Measurements from ENCODE around the gene CREB5.

CREB5 gene

DNA sequence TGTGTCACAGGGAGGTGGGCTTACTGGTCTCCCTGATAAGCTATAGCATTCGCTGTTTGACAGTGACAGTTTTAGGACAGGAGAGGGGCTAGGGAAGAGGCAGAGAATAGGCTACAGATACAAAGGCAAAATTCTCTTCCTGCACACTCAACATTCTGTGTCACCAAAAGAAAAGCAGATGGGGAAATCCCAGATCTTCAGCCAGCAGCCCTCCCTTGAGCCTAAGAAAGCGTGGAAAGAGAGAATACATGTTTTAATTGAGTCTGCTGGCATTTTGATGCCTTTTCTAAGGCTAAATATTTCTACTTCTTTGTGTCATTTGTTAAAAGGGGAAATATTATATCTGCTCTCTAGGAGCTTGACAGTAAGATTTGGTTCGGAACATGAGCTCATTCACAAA is 298.8 kb downstream of the CREB5 start:
- ATAC-seq, result no peak
- no peak for TF ChIP-seq PPARA (CRISPR knock-in tag; IDR thresholded peaks at IDR 0.05; ENCODE audit: borderline replicate concordance)
- TF ChIP-seq GLIS3 (CRISPR knock-in tag; IDR thresholded peaks at IDR 0.05), result no peak
- TF ChIP-seq, protein P1, sequence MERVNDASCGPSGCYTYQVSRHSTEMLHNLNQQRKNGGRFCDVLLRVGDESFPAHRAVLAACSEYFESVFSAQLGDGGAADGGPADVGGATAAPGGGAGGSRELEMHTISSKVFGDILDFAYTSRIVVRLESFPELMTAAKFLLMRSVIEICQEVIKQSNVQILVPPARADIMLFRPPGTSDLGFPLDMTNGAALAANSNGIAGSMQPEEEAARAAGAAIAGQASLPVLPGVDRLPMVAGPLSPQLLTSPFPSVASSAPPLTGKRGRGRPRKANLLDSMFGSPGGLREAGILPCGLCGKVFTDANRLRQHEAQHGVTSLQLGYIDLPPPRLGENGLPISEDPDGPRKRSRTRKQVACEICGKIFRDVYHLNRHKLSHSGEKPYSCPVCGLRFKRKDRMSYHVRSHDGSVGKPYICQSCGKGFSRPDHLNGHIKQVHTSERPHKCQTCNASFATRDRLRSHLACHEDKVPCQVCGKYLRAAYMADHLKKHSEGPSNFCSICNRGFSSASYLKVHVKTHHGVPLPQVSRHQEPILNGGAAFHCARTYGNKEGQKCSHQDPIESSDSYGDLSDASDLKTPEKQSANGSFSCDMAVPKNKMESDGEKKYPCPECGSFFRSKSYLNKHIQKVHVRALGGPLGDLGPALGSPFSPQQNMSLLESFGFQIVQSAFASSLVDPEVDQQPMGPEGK (CRISPR knock-in tag; IDR thresholded peaks at IDR 0.05; ENCODE audit: borderline replicate concordance), result no peak
- TF ChIP-seq, protein P2, sequence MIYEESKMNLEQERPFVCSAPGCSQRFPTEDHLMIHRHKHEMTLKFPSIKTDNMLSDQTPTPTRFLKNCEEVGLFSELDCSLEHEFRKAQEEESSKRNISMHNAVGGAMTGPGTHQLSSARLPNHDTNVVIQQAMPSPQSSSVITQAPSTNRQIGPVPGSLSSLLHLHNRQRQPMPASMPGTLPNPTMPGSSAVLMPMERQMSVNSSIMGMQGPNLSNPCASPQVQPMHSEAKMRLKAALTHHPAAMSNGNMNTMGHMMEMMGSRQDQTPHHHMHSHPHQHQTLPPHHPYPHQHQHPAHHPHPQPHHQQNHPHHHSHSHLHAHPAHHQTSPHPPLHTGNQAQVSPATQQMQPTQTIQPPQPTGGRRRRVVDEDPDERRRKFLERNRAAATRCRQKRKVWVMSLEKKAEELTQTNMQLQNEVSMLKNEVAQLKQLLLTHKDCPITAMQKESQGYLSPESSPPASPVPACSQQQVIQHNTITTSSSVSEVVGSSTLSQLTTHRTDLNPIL (CRISPR knock-in tag; IDR thresholded peaks at IDR 0.05; ENCODE audit: low read depth), result no peak
- TF ChIP-seq TCF4 (CRISPR knock-in tag; IDR thresholded peaks at IDR 0.05; ENCODE audit: borderline replicate concordance), result no peak
- TF ChIP-seq ZFP3 (CRISPR knock-in tag; IDR thresholded peaks at IDR 0.05), result no peak
- TF ChIP-seq RARB (CRISPR knock-in tag; IDR thresholded peaks at IDR 0.05), result no peak
- TF ChIP-seq ZC3H10 (CRISPR knock-in tag; IDR thresholded peaks at IDR 0.05), result no peak
- no peak for TF ChIP-seq TOX (CRISPR knock-in tag; IDR thresholded peaks at IDR 0.05; ENCODE audit: borderline replicate concordance)
- TF ChIP-seq, protein P3, sequence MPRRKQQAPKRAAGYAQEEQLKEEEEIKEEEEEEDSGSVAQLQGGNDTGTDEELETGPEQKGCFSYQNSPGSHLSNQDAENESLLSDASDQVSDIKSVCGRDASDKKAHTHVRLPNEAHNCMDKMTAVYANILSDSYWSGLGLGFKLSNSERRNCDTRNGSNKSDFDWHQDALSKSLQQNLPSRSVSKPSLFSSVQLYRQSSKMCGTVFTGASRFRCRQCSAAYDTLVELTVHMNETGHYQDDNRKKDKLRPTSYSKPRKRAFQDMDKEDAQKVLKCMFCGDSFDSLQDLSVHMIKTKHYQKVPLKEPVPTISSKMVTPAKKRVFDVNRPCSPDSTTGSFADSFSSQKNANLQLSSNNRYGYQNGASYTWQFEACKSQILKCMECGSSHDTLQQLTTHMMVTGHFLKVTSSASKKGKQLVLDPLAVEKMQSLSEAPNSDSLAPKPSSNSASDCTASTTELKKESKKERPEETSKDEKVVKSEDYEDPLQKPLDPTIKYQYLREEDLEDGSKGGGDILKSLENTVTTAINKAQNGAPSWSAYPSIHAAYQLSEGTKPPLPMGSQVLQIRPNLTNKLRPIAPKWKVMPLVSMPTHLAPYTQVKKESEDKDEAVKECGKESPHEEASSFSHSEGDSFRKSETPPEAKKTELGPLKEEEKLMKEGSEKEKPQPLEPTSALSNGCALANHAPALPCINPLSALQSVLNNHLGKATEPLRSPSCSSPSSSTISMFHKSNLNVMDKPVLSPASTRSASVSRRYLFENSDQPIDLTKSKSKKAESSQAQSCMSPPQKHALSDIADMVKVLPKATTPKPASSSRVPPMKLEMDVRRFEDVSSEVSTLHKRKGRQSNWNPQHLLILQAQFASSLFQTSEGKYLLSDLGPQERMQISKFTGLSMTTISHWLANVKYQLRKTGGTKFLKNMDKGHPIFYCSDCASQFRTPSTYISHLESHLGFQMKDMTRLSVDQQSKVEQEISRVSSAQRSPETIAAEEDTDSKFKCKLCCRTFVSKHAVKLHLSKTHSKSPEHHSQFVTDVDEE (CRISPR knock-in tag; IDR thresholded peaks at IDR 0.05), result no peak
- TF ChIP-seq SNAI2 (CRISPR knock-in tag; IDR thresholded peaks at IDR 0.05), result no peak
- TF ChIP-seq CSDC2 (CRISPR knock-in tag; IDR thresholded peaks at IDR 0.05), result no peak
- TF ChIP-seq ESRRG (CRISPR knock-in tag; IDR thresholded peaks at IDR 0.05), result no peak
- TF ChIP-seq, protein P4, sequence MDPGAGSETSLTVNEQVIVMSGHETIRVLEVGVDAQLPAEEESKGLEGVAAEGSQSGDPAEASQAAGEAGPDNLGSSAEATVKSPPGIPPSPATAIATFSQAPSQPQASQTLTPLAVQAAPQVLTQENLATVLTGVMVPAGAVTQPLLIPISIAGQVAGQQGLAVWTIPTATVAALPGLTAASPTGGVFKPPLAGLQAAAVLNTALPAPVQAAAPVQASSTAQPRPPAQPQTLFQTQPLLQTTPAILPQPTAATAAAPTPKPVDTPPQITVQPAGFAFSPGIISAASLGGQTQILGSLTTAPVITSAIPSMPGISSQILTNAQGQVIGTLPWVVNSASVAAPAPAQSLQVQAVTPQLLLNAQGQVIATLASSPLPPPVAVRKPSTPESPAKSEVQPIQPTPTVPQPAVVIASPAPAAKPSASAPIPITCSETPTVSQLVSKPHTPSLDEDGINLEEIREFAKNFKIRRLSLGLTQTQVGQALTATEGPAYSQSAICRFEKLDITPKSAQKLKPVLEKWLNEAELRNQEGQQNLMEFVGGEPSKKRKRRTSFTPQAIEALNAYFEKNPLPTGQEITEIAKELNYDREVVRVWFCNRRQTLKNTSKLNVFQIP (CRISPR knock-in tag; IDR thresholded peaks at IDR 0.05; ENCODE audit: borderline replicate concordance, low read depth), result no peak
- TF ChIP-seq ZNF8 (CRISPR knock-in tag; IDR thresholded peaks at IDR 0.05), result no peak
- no peak for TF ChIP-seq OSR1 (CRISPR knock-in tag; IDR thresholded peaks at IDR 0.05)

DNA sequence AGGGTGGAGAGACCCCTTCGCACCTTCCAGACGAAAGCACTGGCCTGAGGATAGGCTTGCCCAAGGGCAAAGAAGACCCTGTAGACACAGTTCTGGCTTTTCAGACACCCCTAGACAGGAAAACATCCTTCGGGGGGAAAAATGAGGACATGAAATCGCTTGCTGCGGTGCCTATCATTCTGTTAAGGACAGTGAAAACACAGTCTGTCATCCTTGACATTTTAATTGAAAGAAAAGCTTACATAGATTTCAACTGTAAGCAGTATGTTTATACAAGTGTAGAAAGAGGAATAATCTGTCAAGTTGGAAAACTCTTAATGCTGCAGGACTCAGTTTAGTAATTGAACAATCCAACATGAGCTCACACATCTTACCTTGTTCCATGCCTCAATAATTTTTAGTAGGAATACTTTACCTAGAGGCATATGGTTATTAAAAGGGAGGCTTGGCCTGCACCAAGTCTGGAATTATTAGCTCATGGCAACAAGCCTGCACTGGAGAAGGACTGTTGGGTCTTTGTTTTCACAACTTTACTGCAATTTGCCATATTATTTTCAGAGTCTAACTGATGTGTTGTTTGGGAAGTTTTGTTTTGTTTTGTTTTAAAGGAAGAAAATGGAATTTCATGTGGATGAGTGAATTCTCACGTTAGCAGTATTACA is 302.3 kb downstream of the CREB5 start:
- TF ChIP-seq, protein P2 (CRISPR knock-in tag; IDR thresholded peaks at IDR 0.05; ENCODE audit: low read depth), result no peak
- TF ChIP-seq BACH2 (CRISPR knock-in tag; IDR thresholded peaks at IDR 0.05; ENCODE audit: borderline replicate concordance), result no peak
- no peak for TF ChIP-seq OSR1 (CRISPR knock-in tag; IDR thresholded peaks at IDR 0.05)
- no peak for TF ChIP-seq GLIS3 (CRISPR knock-in tag; IDR thresholded peaks at IDR 0.05)
- TF ChIP-seq ESRRG (CRISPR knock-in tag; IDR thresholded peaks at IDR 0.05), result no peak
- TF ChIP-seq ZNF565 (CRISPR knock-in tag; conservative IDR thresholded peaks at IDR 0.05; ENCODE audit: low read depth), result no peak
- no peak for TF ChIP-seq PPARA (CRISPR knock-in tag; IDR thresholded peaks at IDR 0.05; ENCODE audit: borderline replicate concordance)
- no peak for TF ChIP-seq ZFP30 (CRISPR knock-in tag; IDR thresholded peaks at IDR 0.05)
- TF ChIP-seq ZFP3 (CRISPR knock-in tag; IDR thresholded peaks at IDR 0.05), result no peak
- ATAC-seq, result no peak

DNA sequence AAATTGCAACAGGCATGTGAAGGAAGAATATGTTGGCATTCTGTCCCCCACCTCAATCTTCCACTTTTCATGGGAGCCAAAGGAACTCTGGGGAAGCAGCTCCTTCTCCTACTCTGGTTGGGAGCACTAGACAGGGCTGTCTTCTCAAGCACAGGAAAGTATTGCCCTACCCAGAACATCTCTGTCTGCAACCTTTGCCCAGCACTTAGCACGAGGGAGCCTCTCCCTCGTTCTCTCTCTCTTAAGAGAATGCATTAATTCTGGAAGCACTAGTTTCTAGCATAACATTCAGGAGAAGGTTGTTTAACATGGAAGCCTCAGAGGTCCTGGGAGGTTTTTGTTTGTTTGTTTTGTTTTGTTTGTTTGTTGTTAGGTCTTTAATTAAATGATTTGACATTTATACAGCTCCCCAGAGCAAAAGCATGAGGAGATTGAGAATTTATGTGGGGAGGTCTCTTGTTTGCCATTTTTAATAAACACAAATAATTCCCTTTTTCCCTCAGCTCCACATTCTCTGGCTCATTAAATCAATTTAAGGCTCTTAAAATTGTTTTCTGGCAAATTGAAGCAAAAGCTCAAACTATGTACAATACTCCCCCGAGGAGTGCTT is 305.2 kb downstream of the CREB5 start:
- no peak; the same call in 2 of the 3 replicates for ATAC-seq
- TF ChIP-seq SNAI2 (CRISPR knock-in tag; IDR thresholded peaks at IDR 0.05) (no peak), ZNF8 (CRISPR knock-in tag; IDR thresholded peaks at IDR 0.05) (no peak), TCF4 (CRISPR knock-in tag; IDR thresholded peaks at IDR 0.05; ENCODE audit: borderline replicate concordance) (no peak), ISL1 (CRISPR knock-in tag; IDR thresholded peaks at IDR 0.05) (no peak), ZNF565 (CRISPR knock-in tag; conservative IDR thresholded peaks at IDR 0.05; ENCODE audit: low read depth) (no peak), PPARA (CRISPR knock-in tag; IDR thresholded peaks at IDR 0.05; ENCODE audit: borderline replicate concordance) (no peak), TOX (CRISPR knock-in tag; IDR thresholded peaks at IDR 0.05; ENCODE audit: borderline replicate concordance) (no peak), ZFP3 (CRISPR knock-in tag; IDR thresholded peaks at IDR 0.05) (no peak)
- TF ChIP-seq, protein P5, sequence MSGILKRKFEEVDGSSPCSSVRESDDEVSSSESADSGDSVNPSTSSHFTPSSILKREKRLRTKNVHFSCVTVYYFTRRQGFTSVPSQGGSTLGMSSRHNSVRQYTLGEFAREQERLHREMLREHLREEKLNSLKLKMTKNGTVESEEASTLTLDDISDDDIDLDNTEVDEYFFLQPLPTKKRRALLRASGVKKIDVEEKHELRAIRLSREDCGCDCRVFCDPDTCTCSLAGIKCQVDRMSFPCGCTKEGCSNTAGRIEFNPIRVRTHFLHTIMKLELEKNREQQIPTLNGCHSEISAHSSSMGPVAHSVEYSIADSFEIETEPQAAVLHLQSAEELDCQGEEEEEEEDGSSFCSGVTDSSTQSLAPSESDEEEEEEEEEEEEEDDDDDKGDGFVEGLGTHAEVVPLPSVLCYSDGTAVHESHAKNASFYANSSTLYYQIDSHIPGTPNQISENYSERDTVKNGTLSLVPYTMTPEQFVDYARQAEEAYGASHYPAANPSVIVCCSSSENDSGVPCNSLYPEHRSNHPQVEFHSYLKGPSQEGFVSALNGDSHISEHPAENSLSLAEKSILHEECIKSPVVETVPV (CRISPR knock-in tag; IDR thresholded peaks at IDR 0.05), result no peak
- TF ChIP-seq, protein P1 (CRISPR knock-in tag; IDR thresholded peaks at IDR 0.05; ENCODE audit: borderline replicate concordance), result no peak
- TF ChIP-seq, protein P4 (CRISPR knock-in tag; IDR thresholded peaks at IDR 0.05; ENCODE audit: borderline replicate concordance, low read depth), result no peak

Measured in SK-N-SH treated with all-trans-retinoic acid at 6 μM for 48 hours (cell line).